ENCODE data around the gene KCNQ5.

- TF ChIP-seq, protein P1, sequence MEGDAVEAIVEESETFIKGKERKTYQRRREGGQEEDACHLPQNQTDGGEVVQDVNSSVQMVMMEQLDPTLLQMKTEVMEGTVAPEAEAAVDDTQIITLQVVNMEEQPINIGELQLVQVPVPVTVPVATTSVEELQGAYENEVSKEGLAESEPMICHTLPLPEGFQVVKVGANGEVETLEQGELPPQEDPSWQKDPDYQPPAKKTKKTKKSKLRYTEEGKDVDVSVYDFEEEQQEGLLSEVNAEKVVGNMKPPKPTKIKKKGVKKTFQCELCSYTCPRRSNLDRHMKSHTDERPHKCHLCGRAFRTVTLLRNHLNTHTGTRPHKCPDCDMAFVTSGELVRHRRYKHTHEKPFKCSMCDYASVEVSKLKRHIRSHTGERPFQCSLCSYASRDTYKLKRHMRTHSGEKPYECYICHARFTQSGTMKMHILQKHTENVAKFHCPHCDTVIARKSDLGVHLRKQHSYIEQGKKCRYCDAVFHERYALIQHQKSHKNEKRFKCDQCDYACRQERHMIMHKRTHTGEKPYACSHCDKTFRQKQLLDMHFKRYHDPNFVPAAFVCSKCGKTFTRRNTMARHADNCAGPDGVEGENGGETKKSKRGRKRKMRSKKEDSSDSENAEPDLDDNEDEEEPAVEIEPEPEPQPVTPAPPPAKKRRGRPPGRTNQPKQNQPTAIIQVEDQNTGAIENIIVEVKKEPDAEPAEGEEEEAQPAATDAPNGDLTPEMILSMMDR (IDR thresholded peaks at IDR 0.05): no peak
- no peak for TF ChIP-seq POLR2A (IDR thresholded peaks at IDR 0.05)
These were observed 303.3 kb downstream of the KCNQ5 start for GRCh38 chr6:72925136-72925535.

All from thyroid gland (tissue), 4 donors.